PFSK-1 (cell line): Measurements from ENCODE around the gene KCNIP4.

Source experiments
- FOXP2 ChIP-seq: optimal IDR thresholded peaks from 2 replicates; pipeline ENCODE3; 2011; ENCODE audit warnings: borderline replicate concordance, control low read depth, inconsistent platforms; ENCODE audit not compliant: insufficient read depth; ENCODE audit errors: extremely low read length, extremely low read depth
- POLR2AphosphoS5 ChIP-seq: IDR thresholded peaks from 2 replicates; pipeline ENCODE4 v1.6.1; 2012; ENCODE audit warnings: low read depth, mild to moderate bottlenecking, control low read depth, low read length, moderate library complexity
- REST ChIP-seq, 2 experiments: IDR thresholded peaks; 2 replicates each; pipeline versions ENCODE4 v1.6.1 to v1.8.0; 2011 to 2012; ENCODE audit warnings: low read depth in 2 of 2, low read length in 2 of 2, control low read depth in 1 of 2, inconsistent platforms in 1 of 2, mild to moderate bottlenecking in 1 of 2, moderate library complexity in 1 of 2; ENCODE audit not compliant: insufficient read depth in 1 of 2
- SIN3A ChIP-seq: IDR thresholded peaks from 2 replicates; pipeline ENCODE4 v1.6.1; 2012; ENCODE audit warnings: mild to moderate bottlenecking, low read length, moderate library complexity, borderline replicate concordance; ENCODE audit not compliant: insufficient read depth
- TAF1 ChIP-seq: IDR thresholded peaks from 2 replicates; pipeline ENCODE4 v1.6.1; 2012; ENCODE audit warnings: low read length, control low read depth, borderline replicate concordance; ENCODE audit not compliant: insufficient read depth

Gene KCNIP4

GRCh38 chr4:21555083-21555482 is 393.5 kb downstream of the KCNIP4 start:
- TF ChIP-seq SIN3A (no peak), FOXP2 (no peak), REST (IDR thresholded peaks at IDR 0.05; ENCODE audit: insufficient read depth in 1 of 2, low read depth in 2 of 2, low read length in 2 of 2) (no peak), POLR2AphosphoS5 (no peak), TAF1 (no peak)

- TF ChIP-seq TAF1 (no peak), FOXP2 (no peak), REST (IDR thresholded peaks at IDR 0.05; ENCODE audit: insufficient read depth in 1 of 2, low read depth in 2 of 2, low read length in 2 of 2) (no peak), POLR2AphosphoS5 (no peak), SIN3A (no peak)
Measured at GRCh38 chr4:21554500-21554899, 394.1 kb downstream of the KCNIP4 start.

- TF ChIP-seq FOXP2 (no peak), TAF1 (no peak), REST (IDR thresholded peaks at IDR 0.05; ENCODE audit: insufficient read depth in 1 of 2, low read depth in 2 of 2, low read length in 2 of 2) (no peak), POLR2AphosphoS5 (no peak), SIN3A (no peak)
Measured at GRCh38 chr4:21554066-21554465, 394.5 kb downstream of the KCNIP4 start.

- TF ChIP-seq REST (IDR thresholded peaks at IDR 0.05; ENCODE audit: insufficient read depth in 1 of 2, low read depth in 2 of 2, low read length in 2 of 2) (no peak), TAF1 (no peak), SIN3A (no peak), POLR2AphosphoS5 (no peak), FOXP2 (no peak)
Measured at GRCh38 chr4:21552455-21552854, 396.1 kb downstream of the KCNIP4 start.

GRCh38 chr4:21544955-21545354 is 403.6 kb downstream of the KCNIP4 start:
- TF ChIP-seq SIN3A (no peak), TAF1 (no peak), FOXP2 (no peak), REST (IDR thresholded peaks at IDR 0.05; ENCODE audit: insufficient read depth in 1 of 2, low read depth in 2 of 2, low read length in 2 of 2) (no peak), POLR2AphosphoS5 (no peak)
